ENCODE measurements around the gene WHRN. TPM values are rescaled to one million over a fixed set of nuclear protein-coding genes. Genes with fewer than 3 reads are reported as not detected.
A peak's percentile ranks its signal among the peaks of the same experiment; 100 is the strongest.

WHRN gene
- total RNA-seq, 1 donor from 2014 or later, result 0.80 TPM

- Histone ChIP-seq H3K4me1 (no peaks in the 10 kb centered on the region), H3K9me3 (replicated peaks) (no peaks in the 10 kb centered on the region), H3K36me3 (no peaks in the 10 kb centered on the region), H3K4me3 (no peak overlapping the region), H3K27ac (replicated peaks) (no peak overlapping the region), H3K27me3 (ENCODE audit: low read depth) (peaks cover 100% of the 10 kb centered on the region)
- no peak for DNase-seq
- intact Hi-C loops (cut with micrococcal nuclease), result no loop called here
- TF ChIP-seq, protein P1, sequence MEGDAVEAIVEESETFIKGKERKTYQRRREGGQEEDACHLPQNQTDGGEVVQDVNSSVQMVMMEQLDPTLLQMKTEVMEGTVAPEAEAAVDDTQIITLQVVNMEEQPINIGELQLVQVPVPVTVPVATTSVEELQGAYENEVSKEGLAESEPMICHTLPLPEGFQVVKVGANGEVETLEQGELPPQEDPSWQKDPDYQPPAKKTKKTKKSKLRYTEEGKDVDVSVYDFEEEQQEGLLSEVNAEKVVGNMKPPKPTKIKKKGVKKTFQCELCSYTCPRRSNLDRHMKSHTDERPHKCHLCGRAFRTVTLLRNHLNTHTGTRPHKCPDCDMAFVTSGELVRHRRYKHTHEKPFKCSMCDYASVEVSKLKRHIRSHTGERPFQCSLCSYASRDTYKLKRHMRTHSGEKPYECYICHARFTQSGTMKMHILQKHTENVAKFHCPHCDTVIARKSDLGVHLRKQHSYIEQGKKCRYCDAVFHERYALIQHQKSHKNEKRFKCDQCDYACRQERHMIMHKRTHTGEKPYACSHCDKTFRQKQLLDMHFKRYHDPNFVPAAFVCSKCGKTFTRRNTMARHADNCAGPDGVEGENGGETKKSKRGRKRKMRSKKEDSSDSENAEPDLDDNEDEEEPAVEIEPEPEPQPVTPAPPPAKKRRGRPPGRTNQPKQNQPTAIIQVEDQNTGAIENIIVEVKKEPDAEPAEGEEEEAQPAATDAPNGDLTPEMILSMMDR (IDR thresholded peaks at IDR 0.05; ENCODE audit: borderline replicate concordance), result no peak
Observed at GRCh38 chr9:114513055-114513958, 8.0 kb upstream of the WHRN start.

- H3K36me3 ChIP-seq, result no peaks in the 10 kb centered on the region
- no peak overlapping the region for H3K27ac ChIP-seq (replicated peaks)
- intact Hi-C loops (cut with micrococcal nuclease), result no loop called here
- TF ChIP-seq, protein P1 (IDR thresholded peaks at IDR 0.05; ENCODE audit: borderline replicate concordance), result no peak
- no peaks in the 10 kb centered on the region for H3K9me3 ChIP-seq (replicated peaks)
- H3K27me3 ChIP-seq (ENCODE audit: low read depth), result peaks cover 100% of the 10 kb centered on the region
- no peaks in the 10 kb centered on the region for H3K4me1 ChIP-seq
- DNase-seq, result no peak
- H3K4me3 ChIP-seq, result no peak overlapping the region
Observed at GRCh38 chr9:114511978-114512874, 7.0 kb upstream of the WHRN start.

DNA sequence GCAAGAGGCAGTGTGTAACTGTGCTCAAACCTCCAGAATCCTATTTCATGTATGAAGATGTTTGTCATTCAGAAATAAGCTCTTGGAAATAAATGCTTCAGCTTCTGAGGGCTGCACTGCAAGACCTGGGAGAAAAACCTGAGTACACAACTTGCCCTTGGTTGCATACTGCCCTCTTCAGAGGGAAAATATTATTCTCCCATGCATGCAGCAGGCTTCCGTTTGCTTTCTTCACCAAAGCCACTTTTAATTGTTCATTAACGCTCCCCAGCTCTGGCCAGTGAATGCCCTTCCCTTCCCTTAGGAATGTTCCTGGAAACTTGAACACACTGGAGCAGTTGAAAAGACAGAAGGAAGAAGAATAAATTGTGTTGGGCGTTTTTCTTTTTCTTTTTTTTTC, 2.5 kb upstream of the WHRN start:
- H3K4me1 ChIP-seq, result peaks cover 19% of the 10 kb centered on the region
- H3K27ac ChIP-seq (replicated peaks), result no peak overlapping the region
- no peak overlapping the region for H3K4me3 ChIP-seq
- DNase-seq, result no peak
- H3K27me3 ChIP-seq (ENCODE audit: low read depth), result peaks cover 100% of the 10 kb centered on the region
- H3K36me3 ChIP-seq, result no peaks in the 10 kb centered on the region
- H3K9me3 ChIP-seq (replicated peaks), result no peaks in the 10 kb centered on the region
- intact Hi-C loops (cut with micrococcal nuclease), result no loop called here
- TF ChIP-seq, protein P1 (IDR thresholded peaks at IDR 0.05; ENCODE audit: borderline replicate concordance), result peak; percentile 22

DNA sequence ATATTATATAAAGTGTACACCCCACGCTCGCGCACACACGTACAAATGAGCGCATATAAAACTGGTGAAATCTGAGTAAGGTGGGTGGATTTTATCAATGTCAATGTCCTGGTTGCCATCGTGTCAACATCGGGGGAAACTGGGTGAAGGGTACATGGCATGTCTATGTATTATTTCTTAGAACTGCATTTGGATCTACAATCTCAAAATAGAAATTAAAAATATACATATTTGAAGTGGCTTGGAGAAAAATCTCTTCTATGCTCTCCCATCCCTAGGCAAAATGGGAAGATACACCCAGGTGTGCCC, 763 bp upstream of the WHRN start:
- intact Hi-C loops (cut with micrococcal nuclease), result no loop called here
- Histone ChIP-seq H3K4me3 (peak overlapping the region; percentile 70), H3K4me1 (peaks cover 19% of the 10 kb centered on the region), H3K27ac (replicated peaks) (no peak overlapping the region), H3K27me3 (ENCODE audit: low read depth) (peaks cover 98% of the 10 kb centered on the region), H3K36me3 (no peaks in the 10 kb centered on the region), H3K9me3 (replicated peaks) (no peaks in the 10 kb centered on the region)
- DNase-seq, result no peak
- TF ChIP-seq, protein P1 (IDR thresholded peaks at IDR 0.05; ENCODE audit: borderline replicate concordance), result no peak

DNA sequence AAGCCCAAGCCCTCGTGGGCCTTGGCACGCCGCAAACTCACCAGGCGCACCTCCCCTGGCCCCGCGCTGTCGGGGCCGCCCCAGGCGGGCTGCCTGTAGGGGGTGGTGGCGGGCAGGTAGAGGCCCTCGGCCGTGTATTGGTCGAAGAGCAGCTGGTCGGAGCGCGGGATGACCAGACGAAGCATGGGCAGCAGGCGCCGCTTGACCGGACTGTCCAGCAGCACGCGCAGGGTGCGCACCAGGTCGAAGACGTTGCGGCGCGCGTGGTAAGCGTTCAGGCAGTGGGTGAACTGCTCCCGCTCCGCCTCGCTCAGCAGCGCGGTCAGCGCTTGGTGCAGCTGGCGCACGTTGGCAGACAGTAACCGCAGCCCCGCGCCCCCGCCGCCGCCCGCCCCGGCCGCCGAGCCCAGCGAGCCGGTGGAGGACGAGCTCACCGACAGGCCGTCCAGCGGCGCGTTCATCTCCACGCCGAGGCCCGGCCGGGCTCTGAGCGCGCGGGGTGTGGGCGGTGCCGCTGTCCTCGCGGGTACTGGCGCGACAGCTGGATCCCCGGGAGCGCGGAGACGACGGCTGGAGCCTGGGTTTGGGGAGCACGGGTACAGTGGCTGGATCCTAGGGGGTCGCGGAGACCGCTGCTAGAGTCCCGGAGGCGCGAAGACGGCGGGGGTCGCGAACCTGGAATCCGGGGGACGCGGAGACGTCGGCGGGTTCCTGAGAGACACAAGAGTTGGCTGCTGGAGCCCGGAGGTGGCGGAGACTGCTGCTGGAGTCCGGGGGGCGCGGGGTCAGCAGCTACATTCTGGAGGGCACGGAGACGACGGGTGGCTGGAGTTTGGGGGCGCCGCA, 709 bp downstream of the WHRN start:
- Histone ChIP-seq H3K4me1 (peaks cover 19% of the 10 kb centered on the region), H3K36me3 (no peaks in the 10 kb centered on the region), H3K4me3 (peak overlapping the region; percentile 70), H3K27ac (replicated peaks) (no peak overlapping the region), H3K9me3 (replicated peaks) (no peaks in the 10 kb centered on the region), H3K27me3 (ENCODE audit: low read depth) (peaks cover 98% of the 10 kb centered on the region)
- peak; percentile 26 for DNase-seq
- TF ChIP-seq, protein P1 (IDR thresholded peaks at IDR 0.05; ENCODE audit: borderline replicate concordance), result no peak
- intact Hi-C loops (cut with micrococcal nuclease), result no loop called here
